GM21529 (cell line): Measurements from ENCODE around the gene UMODL1.

Experiments
- ATAC-seq: cut with Tn5 transposase; IDR thresholded peaks from one replicate; pipeline ENCODE4 v1.9.1; 2021; ENCODE audit not compliant: unreplicated experiment

UMODL1 gene

GRCh38 chr21:42039911-42040351, 31.2 kb upstream of the UMODL1 start:
- ATAC-seq: no peak

- ATAC-seq: no peak
These were observed 30.5 kb upstream of the UMODL1 start for GRCh38 chr21:42040411-42041180.

DNA sequence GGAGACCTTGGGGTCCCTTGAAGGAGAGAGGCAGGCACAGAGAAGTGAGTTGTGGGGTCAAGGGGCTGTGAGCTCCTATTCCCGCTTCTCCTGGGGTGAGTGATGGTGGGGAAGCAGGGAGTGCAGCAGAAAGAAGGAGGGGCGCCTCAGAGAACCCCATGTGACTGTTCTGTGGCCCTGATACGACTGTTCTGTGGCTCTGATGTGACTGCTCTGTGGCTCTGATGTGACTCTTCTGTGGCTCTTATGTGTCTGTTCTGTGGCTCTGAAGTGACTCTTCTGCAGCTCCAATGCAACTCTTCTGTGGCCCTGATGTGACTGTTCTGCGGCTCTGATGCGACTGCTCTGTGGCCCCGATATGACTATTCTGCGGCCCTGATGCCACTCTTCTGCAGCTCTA, 29.9 kb upstream of the UMODL1 start:
- ATAC-seq: no peak

GRCh38 chr21:42041711-42042110, 29.4 kb upstream of the UMODL1 start:
- no peak for ATAC-seq

DNA sequence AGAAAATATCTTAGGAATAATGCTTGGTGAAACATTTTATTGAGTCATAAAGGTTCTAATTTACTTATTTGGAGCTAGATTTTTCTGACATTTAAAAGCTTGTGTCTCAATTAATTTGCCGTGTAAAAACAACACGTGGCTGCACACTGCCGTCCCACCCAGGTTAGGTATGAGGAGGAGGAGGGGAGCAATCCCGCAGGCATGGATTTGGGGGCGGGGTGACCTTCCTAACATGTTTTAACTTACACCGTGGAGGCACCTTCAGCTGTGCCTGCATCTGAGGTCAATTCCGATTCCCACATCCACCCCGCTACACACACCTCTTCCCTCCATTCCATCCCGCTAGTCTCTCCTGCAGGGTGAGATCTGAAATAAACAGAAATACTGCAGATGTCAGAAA, 28.5 kb upstream of the UMODL1 start:
- no peak for ATAC-seq

GRCh38 chr21:42043201-42043895, 27.8 kb upstream of the UMODL1 start:
- ATAC-seq: no peak

DNA sequence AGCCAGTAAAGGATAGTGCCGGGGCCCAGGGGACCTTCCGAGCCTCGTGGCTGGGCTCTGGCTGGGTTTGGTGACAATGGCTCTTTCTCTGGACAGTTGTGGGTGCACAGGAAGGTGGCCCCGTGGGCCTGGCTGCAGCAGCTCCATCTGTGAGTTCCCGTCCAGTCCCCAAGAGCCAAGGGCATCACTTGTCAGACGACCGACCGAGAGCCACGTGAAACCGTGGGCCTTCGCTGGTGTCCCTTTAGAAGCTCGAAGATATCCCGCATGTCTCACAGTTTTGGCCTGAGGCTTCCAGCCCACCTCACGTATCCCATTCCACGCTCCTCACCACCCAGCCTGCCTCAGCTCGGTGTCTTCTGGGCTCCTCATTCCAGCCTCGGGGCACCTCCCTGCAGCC, 27.2 kb upstream of the UMODL1 start:
- no peak for ATAC-seq

DNA sequence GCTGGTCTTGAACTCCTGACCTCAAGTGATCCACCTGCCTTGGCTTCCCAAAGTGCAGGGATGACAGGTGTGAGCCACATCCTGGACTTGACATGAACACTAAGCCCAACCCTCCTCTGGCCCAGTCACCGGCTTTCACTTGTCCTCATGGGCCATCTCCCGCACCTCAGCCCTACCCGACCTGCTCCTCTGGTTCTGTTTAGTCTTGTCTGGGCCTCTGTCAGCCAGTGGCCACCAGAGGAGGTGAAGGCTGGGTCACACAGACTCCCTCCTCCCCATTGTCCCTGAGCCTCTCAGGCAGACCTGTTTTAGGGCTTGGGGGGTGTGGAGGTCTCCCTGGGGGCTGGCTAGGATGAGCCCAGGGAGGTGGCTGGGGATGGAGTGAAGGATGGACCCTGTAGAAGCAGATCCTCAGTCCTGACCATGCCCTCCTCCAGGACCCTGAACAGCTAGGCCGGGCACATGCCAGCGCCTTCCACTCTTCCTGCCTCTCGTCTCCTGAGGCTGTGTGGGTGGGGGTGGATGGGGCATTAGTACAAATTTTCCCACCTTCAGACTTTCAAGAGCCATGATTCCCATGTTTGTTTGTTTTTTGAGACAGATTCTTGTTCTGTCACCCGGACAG, 26.1 kb upstream of the UMODL1 start:
- ATAC-seq: no peak

DNA sequence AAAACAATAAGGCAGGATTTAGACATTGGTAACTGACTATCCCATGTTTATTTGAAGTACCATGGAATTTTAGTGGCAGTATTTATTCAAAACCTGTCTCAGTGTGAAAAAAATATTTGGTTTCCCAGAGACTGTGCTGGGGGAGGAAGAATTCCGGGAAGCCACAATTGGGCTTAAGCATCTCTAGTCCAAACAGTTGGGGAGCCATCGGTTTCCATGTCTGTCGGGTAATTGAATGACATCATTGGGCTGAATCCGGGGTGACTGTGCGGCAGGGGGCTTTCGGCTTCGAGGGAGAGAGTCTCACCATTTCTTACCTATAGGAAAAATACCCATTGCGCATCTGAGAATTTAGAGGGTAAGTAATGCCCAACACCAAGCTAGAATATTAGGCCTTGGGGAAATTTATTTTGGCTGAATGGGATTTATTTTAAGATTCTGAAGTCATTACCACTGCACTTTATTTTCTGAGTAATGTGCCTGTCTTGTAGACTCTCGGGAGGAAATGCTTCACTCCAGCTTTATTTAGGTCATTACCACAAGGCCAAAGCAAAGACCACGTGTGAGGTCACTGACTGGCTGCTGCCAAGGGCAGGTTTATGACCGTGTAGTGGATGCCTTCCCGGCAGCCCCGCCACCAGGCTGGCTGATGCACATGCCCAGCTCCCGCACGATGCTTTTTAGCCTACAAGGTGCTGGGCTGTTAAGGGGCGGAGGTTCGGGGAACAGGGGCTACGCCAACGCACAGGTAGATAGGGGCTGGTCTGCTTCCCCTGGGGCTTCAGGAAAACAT, 23.1 kb upstream of the UMODL1 start:
- no peak for ATAC-seq

DNA sequence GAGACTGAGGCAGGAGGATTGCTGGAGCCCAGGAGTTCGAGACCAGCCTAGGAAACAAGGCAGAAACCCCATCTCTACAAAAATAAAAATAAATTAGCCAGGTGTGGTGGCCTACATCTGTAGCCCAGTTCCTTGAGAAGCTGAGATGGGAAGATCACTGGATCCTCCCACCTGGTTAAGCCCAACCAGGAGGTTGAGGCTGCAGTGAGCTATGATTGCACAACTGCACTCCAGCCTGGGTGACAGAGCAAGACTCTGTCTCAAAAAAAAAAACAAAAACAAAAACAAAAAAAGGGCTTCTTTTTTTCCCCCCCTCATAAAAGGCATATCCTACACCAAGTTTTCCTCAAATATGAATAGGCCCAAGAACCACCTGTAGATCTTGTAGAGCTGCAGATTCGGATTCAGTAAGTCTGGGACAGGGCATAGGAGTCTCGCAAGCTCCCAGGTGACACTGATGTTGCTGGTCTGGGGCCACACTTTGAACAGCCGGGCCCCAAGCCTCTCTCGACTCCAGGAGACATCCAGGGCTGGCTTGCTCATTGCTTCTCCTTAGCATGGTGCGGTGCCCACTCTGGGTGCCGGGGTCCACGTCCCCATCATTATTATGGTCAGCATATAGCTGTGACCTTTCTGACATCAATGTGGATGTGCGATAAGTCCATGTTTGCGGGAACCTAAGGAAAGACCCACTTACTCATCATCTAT, 22.1 kb upstream of the UMODL1 start:
- no peak for ATAC-seq

GRCh38 chr21:42049578-42050430, 21.3 kb upstream of the UMODL1 start:
- no peak for ATAC-seq

DNA sequence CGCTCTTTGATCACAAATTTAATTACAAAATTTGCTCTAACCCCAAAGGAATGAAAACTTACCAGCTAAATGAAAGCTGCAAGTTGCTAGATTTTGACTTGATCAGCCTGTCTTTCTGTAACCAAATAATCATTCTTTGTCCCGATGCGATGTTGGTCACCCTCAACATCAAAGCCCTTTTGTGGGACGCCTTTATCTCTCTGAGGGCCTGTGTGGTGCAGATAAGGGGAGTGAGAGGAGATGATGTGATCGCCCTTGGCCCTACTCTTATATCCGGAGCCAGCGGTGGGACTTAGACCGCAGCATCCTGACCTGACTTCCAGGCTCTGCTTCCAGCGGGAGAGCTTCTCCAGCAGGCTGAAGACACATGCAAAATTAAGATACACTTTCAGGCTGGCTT, 19.3 kb upstream of the UMODL1 start:
- no peak for ATAC-seq

GRCh38 chr21:42055425-42055824, 15.7 kb upstream of the UMODL1 start:
- no peak for ATAC-seq

- no peak for ATAC-seq
These were observed 14.6 kb upstream of the UMODL1 start for GRCh38 chr21:42056468-42056867.

DNA sequence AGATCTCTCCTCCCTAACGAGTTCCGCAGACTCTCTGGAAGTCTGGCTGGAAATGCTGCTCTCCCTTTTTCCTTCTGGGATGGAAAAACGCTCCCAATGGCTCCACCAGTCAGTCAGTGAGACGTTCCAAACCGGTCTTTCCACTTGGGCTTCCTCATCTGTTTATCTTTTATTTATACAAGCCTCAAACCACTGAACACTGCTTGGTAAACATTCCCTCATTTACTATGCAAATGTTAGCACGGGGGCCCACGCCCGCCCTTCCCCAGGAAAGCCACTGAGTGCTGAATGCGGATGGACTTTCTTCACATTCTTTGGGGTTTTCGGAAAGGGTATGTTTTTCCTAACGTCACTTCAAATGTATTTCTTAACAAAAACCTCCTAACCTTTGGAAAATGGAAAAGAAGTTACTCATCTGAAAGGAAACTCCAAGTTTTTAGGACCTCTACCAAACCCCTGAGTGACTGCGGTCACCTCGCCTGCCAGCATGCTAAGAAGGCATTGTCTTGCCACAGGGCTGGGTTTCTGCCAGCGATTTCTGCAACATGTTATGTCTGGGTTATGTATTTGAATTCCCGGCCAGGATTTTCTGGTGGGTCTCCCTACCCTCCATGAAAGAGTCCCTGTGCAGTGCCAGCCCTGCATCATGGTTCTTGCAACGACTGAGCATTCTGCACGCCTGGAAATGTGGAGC, 14.0 kb upstream of the UMODL1 start:
- ATAC-seq: no peak

GRCh38 chr21:42057851-42058437, 13.2 kb upstream of the UMODL1 start:
- no peak for ATAC-seq

- no peak for ATAC-seq
These were observed 12.4 kb upstream of the UMODL1 start for GRCh38 chr21:42058631-42059111.

GRCh38 chr21:42059141-42059540, 12.0 kb upstream of the UMODL1 start:
- no peak for ATAC-seq

- ATAC-seq: no peak
These were observed 11.4 kb upstream of the UMODL1 start for GRCh38 chr21:42059721-42060120.
